ENCODE results near the gene DNHD1.

DNHD1 gene

GRCh38 chr11:6548641-6549040 is 51.6 kb downstream of the DNHD1 start:
- DNase-seq (ENCODE audit: extremely low spot score) = no peak
- no peak for TF ChIP-seq FOXM1 (IDR thresholded peaks at IDR 0.05; ENCODE audit: borderline replicate concordance)
- TF ChIP-seq LEF1 (IDR thresholded peaks at IDR 0.05; ENCODE audit: borderline replicate concordance) = no peak
- TF ChIP-seq FOXK2 (IDR thresholded peaks at IDR 0.05) = no peak
- TF ChIP-seq L3MBTL2 (conservative IDR thresholded peaks at IDR 0.05) = no peak
- ChIA-PET POLR2A (no interaction called here), CTCF (no interaction called here)

GRCh38 chr11:6553634-6554033 is 56.6 kb downstream of the DNHD1 start:
- CTCF ChIA-PET = no interaction called here
- no peak for DNase-seq (ENCODE audit: extremely low spot score)
- POLR2A ChIA-PET = no interaction called here
- TF ChIP-seq L3MBTL2 (conservative IDR thresholded peaks at IDR 0.05) = no peak
- TF ChIP-seq FOXA1 (IDR thresholded peaks at IDR 0.05) = no peak
- no peak for TF ChIP-seq ARNT (IDR thresholded peaks at IDR 0.05)
- TF ChIP-seq CTBP1 (IDR thresholded peaks at IDR 0.05; ENCODE audit: borderline replicate concordance) = no peak
- no peak for TF ChIP-seq NFRKB (IDR thresholded peaks at IDR 0.05)
- no peak for TF ChIP-seq SP1 (IDR thresholded peaks at IDR 0.05)
- no peak for TF ChIP-seq TARDBP (IDR thresholded peaks at IDR 0.05)
- no peak for TF ChIP-seq FOXM1 (IDR thresholded peaks at IDR 0.05; ENCODE audit: borderline replicate concordance)
- no peak for TF ChIP-seq SUZ12 (IDR thresholded peaks at IDR 0.05)

GRCh38 chr11:6554828-6555706 is 58.0 kb downstream of the DNHD1 start:
- ChIA-PET POLR2A (no interaction called here), CTCF (no interaction called here)
- no peak for DNase-seq (ENCODE audit: extremely low spot score)
- TF ChIP-seq FOXK2 (IDR thresholded peaks at IDR 0.05) = no peak
- no peak for TF ChIP-seq NFRKB (IDR thresholded peaks at IDR 0.05)

- DNase-seq (ENCODE audit: extremely low spot score) = no peak
- CTCF ChIA-PET = no interaction called here
- POLR2A ChIA-PET = no interaction called here
- TF ChIP-seq L3MBTL2 (conservative IDR thresholded peaks at IDR 0.05) = no peak
- TF ChIP-seq SUZ12 (IDR thresholded peaks at IDR 0.05) = no peak
- TF ChIP-seq SP1 (IDR thresholded peaks at IDR 0.05) = no peak
- no peak for TF ChIP-seq TARDBP (IDR thresholded peaks at IDR 0.05)
- TF ChIP-seq FOXK2 (IDR thresholded peaks at IDR 0.05) = no peak
- TF ChIP-seq LEF1 (IDR thresholded peaks at IDR 0.05; ENCODE audit: borderline replicate concordance) = no peak
- no peak for TF ChIP-seq CTBP1 (IDR thresholded peaks at IDR 0.05; ENCODE audit: borderline replicate concordance)
These were observed 59.3 kb downstream of the DNHD1 start for GRCh38 chr11:6556139-6556949.

GRCh38 chr11:6557063-6557462 is 60.0 kb downstream of the DNHD1 start:
- TF ChIP-seq FOXA1 (IDR thresholded peaks at IDR 0.05) (no peak), HDGF (IDR thresholded peaks at IDR 0.05; ENCODE audit: borderline replicate concordance) (no peak), CTBP1 (IDR thresholded peaks at IDR 0.05; ENCODE audit: borderline replicate concordance) (no peak), ZNF384 (IDR thresholded peaks at IDR 0.05) (no peak), ELF4 (IDR thresholded peaks at IDR 0.05) (no peak), ARNT (IDR thresholded peaks at IDR 0.05) (no peak)
- POLR2A ChIA-PET = no interaction called here
- CTCF ChIA-PET = no interaction called here
- DNase-seq (ENCODE audit: extremely low spot score) = no peak

GRCh38 chr11:6557761-6558674 is 60.9 kb downstream of the DNHD1 start:
- POLR2A ChIA-PET = no interaction called here
- CTCF ChIA-PET = no interaction called here
- no peak for DNase-seq (ENCODE audit: extremely low spot score)
- TF ChIP-seq HDGF (IDR thresholded peaks at IDR 0.05; ENCODE audit: borderline replicate concordance) (no peak), PKNOX1 (IDR thresholded peaks at IDR 0.05) (no peak), BHLHE40 (IDR thresholded peaks at IDR 0.05; ENCODE audit: borderline replicate concordance) (no peak), SP1 (IDR thresholded peaks at IDR 0.05) (no peak)

- DNase-seq (ENCODE audit: extremely low spot score) = no peak
- CTCF ChIA-PET = no interaction called here
- POLR2A ChIA-PET = no interaction called here
- TF ChIP-seq PKNOX1 (IDR thresholded peaks at IDR 0.05) (no peak), SUZ12 (IDR thresholded peaks at IDR 0.05) (no peak), FOXK2 (IDR thresholded peaks at IDR 0.05) (no peak), FOXA1 (IDR thresholded peaks at IDR 0.05) (no peak), BHLHE40 (IDR thresholded peaks at IDR 0.05; ENCODE audit: borderline replicate concordance) (no peak), SP1 (IDR thresholded peaks at IDR 0.05) (no peak), NFRKB (IDR thresholded peaks at IDR 0.05) (no peak), ARNT (IDR thresholded peaks at IDR 0.05) (no peak), ELF4 (IDR thresholded peaks at IDR 0.05) (no peak), ZNF384 (IDR thresholded peaks at IDR 0.05) (no peak), CTBP1 (IDR thresholded peaks at IDR 0.05; ENCODE audit: borderline replicate concordance) (no peak), LEF1 (IDR thresholded peaks at IDR 0.05; ENCODE audit: borderline replicate concordance) (no peak), TARDBP (IDR thresholded peaks at IDR 0.05) (no peak), HDGF (IDR thresholded peaks at IDR 0.05; ENCODE audit: borderline replicate concordance) (no peak), L3MBTL2 (conservative IDR thresholded peaks at IDR 0.05) (no peak), FOXM1 (IDR thresholded peaks at IDR 0.05; ENCODE audit: borderline replicate concordance) (no peak)
These were observed 62.3 kb downstream of the DNHD1 start for GRCh38 chr11:6559369-6559768.

Data from HEK293T (cell line).